IMR-90 (cell line): ENCODE measurements around the gene CMIP. TPM values are rescaled to one million over a fixed set of nuclear protein-coding genes. Genes with fewer than 3 reads are reported as not detected.

Experiments used
- ATAC-seq: fragments of 200-7000 bp; cut with Tn5 transposase; 2 replicates; pipeline ENCODE4 v1.9.1; 2020; ENCODE audit warnings: low read depth, mild to moderate bottlenecking, moderate library complexity
- BruUV-seq: library from RNA; stranded (reverse); fragments of 400-500 nt; replicated peaks from 2 replicates; lab custom pipeline; 2021; lab: Mats Ljungman, UMichigan
- CTCF ChIA-PET: fragments of 300-600 bp; formaldehyde crosslinking; extraction: SDS; loops from one replicate; lab custom pipeline; 2021; ENCODE audit warnings: antibody characterized with exemption; lab: Yijun Ruan, JAX
- POLR2A ChIA-PET: fragments of 300-600 bp; sonication (Branson Sonifier 250); formaldehyde crosslinking; loops from one replicate; lab custom pipeline; 2022; ENCODE audit warnings: antibody characterized with exemption; ENCODE audit not compliant: unreplicated experiment; lab: Charles Lee
- DNase-seq: peaks from one replicate; pipeline ENCODE4 v3.0.0; 2013
- H2AFZ ChIP-seq: replicated peaks from 2 replicates; pipeline ENCODE3; 2013; ENCODE audit warnings: low read length, mild to moderate bottlenecking; ENCODE audit not compliant: poor library complexity
- H2AK5ac ChIP-seq: 2 replicates; pipeline ENCODE4 v1.6.1; 2013; ENCODE audit warnings: low read depth, low read length, inconsistent platforms
- H2AK9ac ChIP-seq: replicated peaks from 2 replicates; pipeline ENCODE3; 2013; ENCODE audit warnings: mild to moderate bottlenecking, low read depth, low read length, moderate library complexity; ENCODE audit not compliant: poor library complexity
- H2BK120ac ChIP-seq: 2 replicates; pipeline ENCODE4 v1.6.1; 2013; ENCODE audit warnings: low read depth, low read length, inconsistent platforms
- H2BK15ac ChIP-seq: 3 replicates; pipeline ENCODE4 v1.6.1; 2013; ENCODE audit warnings: low read depth, low read length, inconsistent platforms
- H2BK20ac ChIP-seq: 2 replicates; pipeline ENCODE4 v1.6.1; 2013; ENCODE audit warnings: low read depth, mild to moderate bottlenecking, inconsistent platforms, low read length, moderate library complexity
- H2BK5ac ChIP-seq: 2 replicates; pipeline ENCODE4 v1.6.1; 2013; ENCODE audit warnings: mild to moderate bottlenecking, low read depth, low read length, inconsistent platforms; ENCODE audit not compliant: poor library complexity, severe bottlenecking
- H3K14ac ChIP-seq: replicated peaks from 2 replicates; pipeline ENCODE4 v1.6.1; 2013; ENCODE audit warnings: low read depth, low read length, inconsistent platforms
- H3K18ac ChIP-seq: 2 replicates; pipeline ENCODE4 v1.6.1; 2013; ENCODE audit warnings: low read depth, low read length, control low read depth
- H3K23ac ChIP-seq: 2 replicates; pipeline ENCODE4 v1.6.1; 2013; ENCODE audit warnings: low read depth, low read length, inconsistent platforms
- H3K27ac ChIP-seq: 2 replicates; pipeline ENCODE4 v1.5.1; 2013; ENCODE audit warnings: mild to moderate bottlenecking, control low read depth, low read length; ENCODE audit not compliant: insufficient read depth
- H3K27me3 ChIP-seq: 2 replicates; pipeline ENCODE4 v1.6.1; 2013; ENCODE audit warnings: low read length; ENCODE audit not compliant: control insufficient read depth, insufficient read depth
- H3K36me3 ChIP-seq: 2 replicates; pipeline ENCODE4 v1.6.1; 2013; ENCODE audit warnings: low read length, mixed read lengths; ENCODE audit not compliant: control insufficient read depth, insufficient read depth
- H3K4ac ChIP-seq: 2 replicates; pipeline ENCODE4 v1.6.1; 2013; ENCODE audit warnings: low read depth, low read length, inconsistent platforms
- H3K4me1 ChIP-seq: 2 replicates; pipeline ENCODE4 v1.6.1; 2013; ENCODE audit warnings: low read length, mixed read lengths; ENCODE audit not compliant: control insufficient read depth, insufficient read depth
- H3K4me2 ChIP-seq: 2 replicates; pipeline ENCODE4 v1.6.1; 2013; ENCODE audit warnings: low read depth, mild to moderate bottlenecking, control low read depth, low read length, moderate library complexity
- H3K4me3 ChIP-seq: 2 replicates; pipeline ENCODE4 v1.5.1; 2013; ENCODE audit warnings: low read depth, mild to moderate bottlenecking, control low read depth, low read length, moderate library complexity; ENCODE audit not compliant: insufficient read depth
- H3K56ac ChIP-seq: 2 replicates; pipeline ENCODE4 v1.6.1; 2013; ENCODE audit warnings: low read length, inconsistent platforms; ENCODE audit not compliant: insufficient read depth; ENCODE audit errors: extremely low read depth
- H3K79me1 ChIP-seq, 2 experiments: 2 replicates each; pipeline ENCODE4 v1.6.1; 2013; ENCODE audit warnings: low read length in 2 of 2, inconsistent platforms in 1 of 2, low read depth in 1 of 2
- H3K9ac ChIP-seq: 2 replicates; pipeline ENCODE4 v1.6.1; 2013; ENCODE audit warnings: low read depth, low read length, control low read depth
- H3K9me1 ChIP-seq: 2 replicates; pipeline ENCODE4 v1.6.1; 2013; ENCODE audit warnings: low read length, inconsistent platforms; ENCODE audit not compliant: insufficient read depth
- H3K9me3 ChIP-seq: 2 replicates; pipeline ENCODE4 v1.6.1; 2013; ENCODE audit warnings: low read length; ENCODE audit not compliant: control insufficient read depth, insufficient read depth
- H4K20me1 ChIP-seq: 2 replicates; pipeline ENCODE4 v1.6.1; 2013; ENCODE audit warnings: low read length, inconsistent platforms; ENCODE audit not compliant: insufficient read depth
- H4K5ac ChIP-seq: 2 replicates; pipeline ENCODE4 v1.6.1; 2013; ENCODE audit warnings: mild to moderate bottlenecking, low read depth, low read length, control low read depth
- H4K8ac ChIP-seq, 2 experiments: 2 replicates each; pipeline ENCODE4 v1.6.1; 2013; ENCODE audit warnings: low read depth in 2 of 2, low read length in 2 of 2, control low read depth in 1 of 2, inconsistent platforms in 1 of 2
- H4K91ac ChIP-seq: 2 replicates; pipeline ENCODE4 v1.6.1; 2013; ENCODE audit warnings: low read depth, low read length, inconsistent platforms; ENCODE audit not compliant: insufficient read depth
- BHLHE40 ChIP-seq: fragments of 150-350 bp; IDR thresholded peaks from 2 replicates; pipeline ENCODE4 v1.6.1; 2016; ENCODE audit warnings: mild to moderate bottlenecking, low read depth, low read length
- CEBPB ChIP-seq: IDR thresholded peaks from 2 replicates; pipeline ENCODE4 v1.6.1; 2012; ENCODE audit warnings: low read depth, low read length, improper control_type of control experiment
- CHD1 ChIP-seq: IDR thresholded peaks from 2 replicates; pipeline ENCODE4 v1.6.1; 2012; ENCODE audit warnings: low read depth, low read length, improper control_type of control experiment
- FOS ChIP-seq: fragments of 150-350 bp; IDR thresholded peaks from 2 replicates; pipeline ENCODE4 v1.6.1; 2016; ENCODE audit warnings: low read depth, low read length
- MAFK ChIP-seq: IDR thresholded peaks from 2 replicates; pipeline ENCODE4 v1.6.1; 2012; ENCODE audit warnings: low read depth, low read length, improper control_type of control experiment
- MAZ ChIP-seq: IDR thresholded peaks from 2 replicates; pipeline ENCODE4 v1.6.1; 2012; ENCODE audit warnings: low read depth, mild to moderate bottlenecking, low read length, improper control_type of control experiment, moderate library complexity, borderline replicate concordance
- MXI1 ChIP-seq: IDR thresholded peaks from 2 replicates; pipeline ENCODE4 v1.6.1; 2012; ENCODE audit warnings: low read depth, mild to moderate bottlenecking, low read length, moderate library complexity, borderline replicate concordance
- NFE2L2 ChIP-seq: fragments of 150-350 bp; IDR thresholded peaks from 2 replicates; pipeline ENCODE4 v1.6.1; 2016; ENCODE audit warnings: low read depth, mild to moderate bottlenecking, low read length
- POLR2A ChIP-seq: IDR thresholded peaks from 2 replicates; pipeline ENCODE4 v1.6.1; 2012; ENCODE audit warnings: mild to moderate bottlenecking, low read depth, low read length
- RCOR1 ChIP-seq: IDR thresholded peaks from 2 replicates; pipeline ENCODE4 v1.6.1; 2012; ENCODE audit warnings: mild to moderate bottlenecking, low read length, improper control_type of control experiment; ENCODE audit not compliant: insufficient replicate concordance
- RFX5 ChIP-seq: IDR thresholded peaks from 2 replicates; pipeline ENCODE4 v1.8.0; 2012; ENCODE audit warnings: low read depth, mild to moderate bottlenecking, low read length, moderate library complexity
- SMC3 ChIP-seq: fragments of 150-350 bp; IDR thresholded peaks from 2 replicates; pipeline ENCODE4 v1.6.1; 2016; ENCODE audit warnings: low read depth, mild to moderate bottlenecking, antibody characterized with exemption, low read length, moderate library complexity
- WGBS, 2 experiments: methylation state at CpG; one replicate each; pipeline versions ENCODE4 v1.1.5 to v1.1.7; 2013; ENCODE audit warnings: missing lambda C conversion rate in 2 of 2; ENCODE audit not compliant: insufficient read length in 1 of 2; ENCODE audit errors: extremely low coverage in 2 of 2; 5-methylcytosine and 5-hydroxymethylcytosine counted together
- dilution Hi-C: fragments of 300-500 bp; cut with HindIII; formaldehyde crosslinking; loops from one replicate; pipeline ENCODE4 v1.14.3; 2018; ENCODE audit warnings: low sequenced_read_pairs; ENCODE audit not compliant: unreplicated experiment
- in situ Hi-C: fragments of 300-500 bp; cut with MboI; formaldehyde crosslinking; loops from 3 replicates; pipeline ENCODE4 v1.14.3; 2019; ENCODE audit warnings: low sequenced_read_pairs, inconsistent platforms, mixed read lengths
- intact Hi-C: fragments of 100-400 bp; cut with micrococcal nuclease; formaldehyde crosslinking; loops from 2 replicates; pipeline ENCODE4 v1.10.0; 2022
- polyA plus RNA-seq, 3 experiments: library from polyadenylated mRNA; depleted of rRNA; stranded (reverse); fragments of >200 nt; gene quantifications; 2 replicates each; pipeline ENCODE4 v1.2.3, GENCODE V29; 2012; ENCODE audit warnings: low replicate concordance in 1 of 3
- total RNA-seq: library from RNA; depleted of rRNA; stranded (reverse); fragments of >200 nt; gene quantifications from 2 replicates; pipeline ENCODE4 v1.2.3, GENCODE V29; 2012
- TF ChIP-seq, protein P1 (sequence below): fragments of 150-350 bp; IDR thresholded peaks from 2 replicates; pipeline ENCODE4 v1.6.1; 2016; ENCODE audit warnings: low read depth, mild to moderate bottlenecking, low read length, moderate library complexity, borderline replicate concordance
- TF ChIP-seq, protein P2 (sequence below): fragments of 150-350 bp; IDR thresholded peaks from 2 replicates; pipeline ENCODE4 v1.6.1; 2017; ENCODE audit warnings: mild to moderate bottlenecking, antibody characterized with exemption, low read length, low read depth
- TF ChIP-seq, protein P3 (sequence below): conservative IDR thresholded peaks from 2 replicates; pipeline ENCODE4 v1.5.1; 2012; ENCODE audit warnings: mild to moderate bottlenecking, low read depth, low read length, improper control_type of control experiment

The CMIP gene
- total and polyA plus RNA-seq, 2 of the 4 experiments (the other 2 are of a cell fraction): 3.2 to 11.6 TPM

DNA sequence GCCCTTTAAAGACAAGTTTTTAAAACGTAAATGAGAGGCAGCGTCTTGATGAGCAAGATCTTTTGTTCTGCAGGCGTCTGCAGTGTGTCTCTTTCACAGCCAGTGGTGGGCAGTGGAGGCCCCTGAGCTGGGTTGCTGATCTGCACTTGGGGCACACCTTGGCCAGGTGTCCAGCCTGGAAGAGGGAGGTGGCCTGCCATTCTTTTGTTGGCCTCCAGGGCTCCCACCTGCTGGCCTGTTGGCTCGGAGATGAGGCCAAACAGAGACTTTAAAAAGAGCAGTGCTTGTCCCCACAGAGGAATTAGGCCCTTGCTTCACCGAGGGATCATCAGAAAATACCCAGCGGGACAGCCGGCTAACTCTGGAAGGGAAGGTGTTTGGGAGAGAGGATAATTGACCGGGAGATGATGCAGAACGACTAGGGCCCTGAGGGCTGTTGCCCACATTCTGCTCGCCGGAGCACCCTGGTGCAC, 188.6 kb downstream of the CMIP start:
- H3K27ac ChIP-seq: peak overlapping the region; percentile 56
- peaks cover 23% of the 10 kb centered on the region for H3K4me1 ChIP-seq
- no TSS peak for BruUV-seq
- dilution Hi-C loops: no loop called here
- H2BK120ac ChIP-seq: peak overlapping the region; percentile 33; the same call in 1 of the 2 replicates
- no peaks in the 10 kb centered on the region for H3K27me3 ChIP-seq
- H3K9me3 ChIP-seq: no peaks in the 10 kb centered on the region
- peaks cover 61% of the 10 kb centered on the region for H4K20me1 ChIP-seq
- H2AK5ac ChIP-seq: peak overlapping the region; percentile 70
- ChIA-PET POLR2A (no interaction called here), CTCF (no interaction called here)
- peaks cover 4 to 15% of the 10 kb centered on the region in 2 experiments; a peak in 2 of 4 replicates for H3K79me1 ChIP-seq
- in situ Hi-C loops: no loop called here
- H3K36me3 ChIP-seq: no peaks in the 10 kb centered on the region
- H3K18ac ChIP-seq: peak overlapping the region; percentile 54; the same call in 1 of the 2 replicates
- H3K23ac ChIP-seq: no peak overlapping the region
- peak overlapping the region; percentile 47 for H2BK5ac ChIP-seq
- no peak; the same call in 1 of the 2 replicates for ATAC-seq
- no peak for DNase-seq
- peak overlapping the region; percentile 56 for H3K4ac ChIP-seq
- peak overlapping the region; percentile 51 for H4K91ac ChIP-seq
- 0 out of 2 replicates have a peak overlapping the region, but pooled peaks have one; percentile 16 for H3K56ac ChIP-seq
- peak overlapping the region; percentile 18 for H2AFZ ChIP-seq
- no peak overlapping the region for H3K4me3 ChIP-seq
- H4K8ac ChIP-seq: peak overlapping the region in 1 of 2 experiments; percentile 16; a peak in 2 of 4 replicates
- 76% methylated on average over 3 of the region's 11 CpGs; no CpG with 5 or more reads in 1 of the 2 experiments for WGBS, 2 experiments
- intact Hi-C loops: no loop called here
- 0 out of 2 replicates have a peak overlapping the region, but pooled peaks have one; percentile 6 for H3K9ac ChIP-seq
- peak overlapping the region; percentile 69; the same call in 1 of the 2 replicates for H2BK20ac ChIP-seq
- H2AK9ac ChIP-seq: peak overlapping the region; percentile 76
- peaks cover 10% of the 10 kb centered on the region; the same call in 1 of the 2 replicates for H3K9me1 ChIP-seq
- H4K5ac ChIP-seq: no peak overlapping the region; the same call in 1 of the 2 replicates
- peak overlapping the region; percentile 29; the same call in 1 of the 2 replicates for H3K14ac ChIP-seq
- H3K4me2 ChIP-seq: peak overlapping the region; percentile 58
- H2BK15ac ChIP-seq: peak overlapping the region; percentile 23; the same call in 1 of the 3 replicates
- TF ChIP-seq CHD1 (no peak), NFE2L2 (no peak), BHLHE40 (no peak), MAZ (no peak), RCOR1 (no peak), CEBPB (no peak), MAFK (no peak), POLR2A (no peak), SMC3 (no peak), MXI1 (no peak), FOS (no peak), RFX5 (no peak)
- TF ChIP-seq, protein P1, sequence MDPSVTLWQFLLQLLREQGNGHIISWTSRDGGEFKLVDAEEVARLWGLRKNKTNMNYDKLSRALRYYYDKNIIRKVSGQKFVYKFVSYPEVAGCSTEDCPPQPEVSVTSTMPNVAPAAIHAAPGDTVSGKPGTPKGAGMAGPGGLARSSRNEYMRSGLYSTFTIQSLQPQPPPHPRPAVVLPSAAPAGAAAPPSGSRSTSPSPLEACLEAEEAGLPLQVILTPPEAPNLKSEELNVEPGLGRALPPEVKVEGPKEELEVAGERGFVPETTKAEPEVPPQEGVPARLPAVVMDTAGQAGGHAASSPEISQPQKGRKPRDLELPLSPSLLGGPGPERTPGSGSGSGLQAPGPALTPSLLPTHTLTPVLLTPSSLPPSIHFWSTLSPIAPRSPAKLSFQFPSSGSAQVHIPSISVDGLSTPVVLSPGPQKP: no peak
- TF ChIP-seq, protein P2, sequence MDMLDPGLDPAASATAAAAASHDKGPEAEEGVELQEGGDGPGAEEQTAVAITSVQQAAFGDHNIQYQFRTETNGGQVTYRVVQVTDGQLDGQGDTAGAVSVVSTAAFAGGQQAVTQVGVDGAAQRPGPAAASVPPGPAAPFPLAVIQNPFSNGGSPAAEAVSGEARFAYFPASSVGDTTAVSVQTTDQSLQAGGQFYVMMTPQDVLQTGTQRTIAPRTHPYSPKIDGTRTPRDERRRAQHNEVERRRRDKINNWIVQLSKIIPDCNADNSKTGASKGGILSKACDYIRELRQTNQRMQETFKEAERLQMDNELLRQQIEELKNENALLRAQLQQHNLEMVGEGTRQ: no peak
- TF ChIP-seq, protein P3, sequence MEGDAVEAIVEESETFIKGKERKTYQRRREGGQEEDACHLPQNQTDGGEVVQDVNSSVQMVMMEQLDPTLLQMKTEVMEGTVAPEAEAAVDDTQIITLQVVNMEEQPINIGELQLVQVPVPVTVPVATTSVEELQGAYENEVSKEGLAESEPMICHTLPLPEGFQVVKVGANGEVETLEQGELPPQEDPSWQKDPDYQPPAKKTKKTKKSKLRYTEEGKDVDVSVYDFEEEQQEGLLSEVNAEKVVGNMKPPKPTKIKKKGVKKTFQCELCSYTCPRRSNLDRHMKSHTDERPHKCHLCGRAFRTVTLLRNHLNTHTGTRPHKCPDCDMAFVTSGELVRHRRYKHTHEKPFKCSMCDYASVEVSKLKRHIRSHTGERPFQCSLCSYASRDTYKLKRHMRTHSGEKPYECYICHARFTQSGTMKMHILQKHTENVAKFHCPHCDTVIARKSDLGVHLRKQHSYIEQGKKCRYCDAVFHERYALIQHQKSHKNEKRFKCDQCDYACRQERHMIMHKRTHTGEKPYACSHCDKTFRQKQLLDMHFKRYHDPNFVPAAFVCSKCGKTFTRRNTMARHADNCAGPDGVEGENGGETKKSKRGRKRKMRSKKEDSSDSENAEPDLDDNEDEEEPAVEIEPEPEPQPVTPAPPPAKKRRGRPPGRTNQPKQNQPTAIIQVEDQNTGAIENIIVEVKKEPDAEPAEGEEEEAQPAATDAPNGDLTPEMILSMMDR: no peak
